ENCODE results near the gene CFAP74.

Gene CFAP74

GRCh38 chr1:1899967-1900327, 103.6 kb downstream of the CFAP74 start:
- H3K4me1 Mint-ChIP-seq, result peaks cover 2% of the 10 kb centered on the region
- H3K27me3 Mint-ChIP-seq (ENCODE audit: low read depth), result peaks cover 11% of the 10 kb centered on the region
- H3K36me3 Mint-ChIP-seq (ENCODE audit: low read depth), result no peaks in the 10 kb centered on the region
- TF ChIP-seq CTCF (IDR thresholded peaks at IDR 0.05; ENCODE audit: unreplicated experiment in 3 of 3), result no peak
- H3K9me3 Mint-ChIP-seq, result no peaks in the 10 kb centered on the region
- no peak overlapping the region for H3K4me3 Mint-ChIP-seq
- no peak overlapping the region for H3K27ac Mint-ChIP-seq

- Mint-ChIP-seq H3K27ac (no peak overlapping the region), H3K36me3 (ENCODE audit: low read depth) (no peaks in the 10 kb centered on the region), H3K4me3 (no peak overlapping the region), H3K27me3 (ENCODE audit: low read depth) (peaks cover 11% of the 10 kb centered on the region), H3K9me3 (no peaks in the 10 kb centered on the region), H3K4me1 (peaks cover 7% of the 10 kb centered on the region)
- TF ChIP-seq CTCF (IDR thresholded peaks at IDR 0.05; ENCODE audit: unreplicated experiment in 3 of 3), result no peak
These were observed 104.2 kb downstream of the CFAP74 start for GRCh38 chr1:1899266-1899966.

- Mint-ChIP-seq H3K4me1 (peaks cover 10% of the 10 kb centered on the region), H3K36me3 (ENCODE audit: low read depth) (no peaks in the 10 kb centered on the region), H3K9me3 (no peaks in the 10 kb centered on the region), H3K4me3 (no peak overlapping the region), H3K27me3 (ENCODE audit: low read depth) (peaks cover 15% of the 10 kb centered on the region), H3K27ac (no peak overlapping the region)
- no peak for TF ChIP-seq CTCF (IDR thresholded peaks at IDR 0.05; ENCODE audit: unreplicated experiment in 3 of 3)
These were observed 105.2 kb downstream of the CFAP74 start for GRCh38 chr1:1898246-1898933.

GRCh38 chr1:1895456-1896336, 107.9 kb downstream of the CFAP74 start:
- no peaks in the 10 kb centered on the region for H3K36me3 Mint-ChIP-seq (ENCODE audit: low read depth)
- H3K4me1 Mint-ChIP-seq, result peaks cover 19% of the 10 kb centered on the region
- peak overlapping the region in 2 of 3 experiments; percentile 34 to 51 for H3K4me3 Mint-ChIP-seq
- H3K27me3 Mint-ChIP-seq (ENCODE audit: low read depth), result peaks cover 15% of the 10 kb centered on the region
- no peak for TF ChIP-seq CTCF (IDR thresholded peaks at IDR 0.05; ENCODE audit: unreplicated experiment in 3 of 3)
- H3K27ac Mint-ChIP-seq, result no peak overlapping the region
- H3K9me3 Mint-ChIP-seq, result no peaks in the 10 kb centered on the region

- no peak for TF ChIP-seq CTCF (IDR thresholded peaks at IDR 0.05; ENCODE audit: unreplicated experiment in 3 of 3)
- H3K36me3 Mint-ChIP-seq (ENCODE audit: low read depth), result no peaks in the 10 kb centered on the region
These were observed 108.5 kb downstream of the CFAP74 start for GRCh38 chr1:1895060-1895418.

More at GRCh38 chr1:1895060-1895418, 108.5 kb downstream of the CFAP74 start:
- H3K27me3 Mint-ChIP-seq (ENCODE audit: low read depth), result peaks cover 15% of the 10 kb centered on the region
- peak overlapping the region in 2 of 3 experiments; percentile 58 to 88 for H3K27ac Mint-ChIP-seq
- peaks cover 19% of the 10 kb centered on the region for H3K4me1 Mint-ChIP-seq
- H3K9me3 Mint-ChIP-seq, result no peaks in the 10 kb centered on the region
- peak overlapping the region; percentile 59 to 75 (median 62) for H3K4me3 Mint-ChIP-seq
